SK-N-SH treated with all-trans-retinoic acid at 6 μM for 48 hours (cell line): ENCODE measurements around the gene IL17C.

Experiments
- ATAC-seq: fragments of 200-7000 bp; cut with Tn5 transposase; 3 replicates; pipeline ENCODE4 v1.9.1; 2020; ENCODE audit warnings: mild to moderate bottlenecking, moderate library complexity
- ARNTL ChIP-seq: fragments of 450-650 bp; formaldehyde crosslinking; IDR thresholded peaks from 2 replicates; pipeline ENCODE4 v1.5.0; 2020; ENCODE audit warnings: low read depth, mild to moderate bottlenecking, moderate library complexity, borderline replicate concordance
- BACH2 ChIP-seq: fragments of 250-450 bp; sonication (Bioruptor Pico); IDR thresholded peaks from 2 replicates; pipeline ENCODE4 v1.9.0; 2021; ENCODE audit warnings: mild to moderate bottlenecking, borderline replicate concordance
- CSRNP3 ChIP-seq: fragments of 250-450 bp; sonication (Bioruptor Pico); IDR thresholded peaks from 2 replicates; pipeline ENCODE4 v1.5.1; 2021; ENCODE audit warnings: mild to moderate bottlenecking, moderate library complexity
- GLIS3 ChIP-seq: fragments of 250-450 bp; sonication (Bioruptor Pico); IDR thresholded peaks from 2 replicates; pipeline ENCODE4 v1.5.0; 2020; ENCODE audit warnings: mild to moderate bottlenecking, moderate library complexity
- ISL1 ChIP-seq: fragments of 250-450 bp; sonication (Bioruptor Pico); IDR thresholded peaks from 2 replicates; pipeline ENCODE4 v2.1.2; 2022; ENCODE audit warnings: mild to moderate bottlenecking, moderate library complexity
- OSR1 ChIP-seq: fragments of 250-450 bp; sonication (Bioruptor Pico); IDR thresholded peaks from 2 replicates; pipeline ENCODE4 v1.8.0; 2022; ENCODE audit warnings: moderate library complexity, mild to moderate bottlenecking, inconsistent platforms
- POU6F1 ChIP-seq: fragments of 250-450 bp; sonication (Bioruptor Pico); IDR thresholded peaks from 2 replicates; pipeline ENCODE4 v1.8.0; 2021; ENCODE audit warnings: low read depth, mild to moderate bottlenecking, moderate library complexity, borderline replicate concordance
- PPARA ChIP-seq: fragments of 250-450 bp; sonication (Bioruptor Pico); IDR thresholded peaks from 2 replicates; pipeline ENCODE4 v1.5.0; 2020; ENCODE audit warnings: mild to moderate bottlenecking, borderline replicate concordance
- RARB ChIP-seq: fragments of 250-450 bp; sonication (Bioruptor Pico); IDR thresholded peaks from 2 replicates; pipeline ENCODE4 v1.8.0; 2021; ENCODE audit warnings: mild to moderate bottlenecking, moderate library complexity
- TCF4 ChIP-seq: fragments of 250-450 bp; sonication (Bioruptor Pico); IDR thresholded peaks from 2 replicates; pipeline ENCODE4 v1.8.0; 2021; ENCODE audit warnings: mild to moderate bottlenecking, moderate library complexity, borderline replicate concordance
- TSHZ2 ChIP-seq: fragments of 250-450 bp; sonication (Bioruptor Pico); IDR thresholded peaks from 2 replicates; pipeline ENCODE4 v1.5.0; 2020; ENCODE audit warnings: mild to moderate bottlenecking, moderate library complexity
- ZC3H10 ChIP-seq: fragments of 250-450 bp; sonication (Bioruptor Pico); IDR thresholded peaks from 2 replicates; pipeline ENCODE4 v1.5.1; 2021; ENCODE audit warnings: mild to moderate bottlenecking, moderate library complexity
- ZFP3 ChIP-seq: fragments of 250-450 bp; sonication (Bioruptor Pico); IDR thresholded peaks from 2 replicates; pipeline ENCODE4 v1.5.0; 2020; ENCODE audit warnings: mild to moderate bottlenecking, moderate library complexity
- ZFP30 ChIP-seq: fragments of 450-650 bp; formaldehyde crosslinking; IDR thresholded peaks from 2 replicates; pipeline ENCODE4 v1.5.0; 2022; ENCODE audit warnings: mild to moderate bottlenecking, moderate library complexity
- ZNF70 ChIP-seq: fragments of 450-650 bp; formaldehyde crosslinking; IDR thresholded peaks from 2 replicates; pipeline ENCODE4 v1.5.0; 2020; ENCODE audit warnings: mild to moderate bottlenecking, moderate library complexity
- ZNF8 ChIP-seq: fragments of 450-650 bp; formaldehyde crosslinking; IDR thresholded peaks from 2 replicates; pipeline ENCODE4 v1.5.0; 2020; ENCODE audit warnings: mild to moderate bottlenecking, moderate library complexity
- TF ChIP-seq, protein P1 (sequence below): fragments of 250-450 bp; sonication (Bioruptor Pico); IDR thresholded peaks from 2 replicates; pipeline ENCODE4 v1.8.0; 2020; ENCODE audit warnings: mild to moderate bottlenecking, moderate library complexity, borderline replicate concordance

IL17C gene

DNA sequence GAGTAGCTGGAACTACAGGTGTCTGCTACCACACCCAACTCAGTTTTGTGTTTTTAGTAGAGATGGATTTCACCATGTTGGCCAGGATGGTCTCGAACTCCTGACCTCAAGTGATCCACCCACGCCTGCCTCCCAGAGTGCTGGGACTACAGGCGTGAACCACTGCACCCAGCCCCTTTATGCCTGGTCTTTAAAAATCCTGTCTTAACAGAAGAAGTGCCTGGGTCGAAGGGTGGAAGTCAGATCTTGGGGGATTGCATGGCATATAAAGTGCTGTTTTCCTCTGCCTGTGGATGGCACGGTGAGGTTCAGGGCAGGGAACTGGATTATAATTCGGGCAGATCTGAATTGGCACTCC, 37.9 kb upstream of the IL17C start:
- ATAC-seq: no peak
- TF ChIP-seq ISL1 (CRISPR knock-in tag) (no peak), CSRNP3 (CRISPR knock-in tag) (no peak), ZC3H10 (CRISPR knock-in tag) (no peak), POU6F1 (no peak), RARB (CRISPR knock-in tag) (no peak), OSR1 (CRISPR knock-in tag) (no peak), ZFP30 (CRISPR knock-in tag) (no peak), BACH2 (CRISPR knock-in tag) (no peak), TCF4 (CRISPR knock-in tag) (no peak), TSHZ2 (CRISPR knock-in tag) (no peak), ZNF8 (no peak)
- TF ChIP-seq, protein P1, sequence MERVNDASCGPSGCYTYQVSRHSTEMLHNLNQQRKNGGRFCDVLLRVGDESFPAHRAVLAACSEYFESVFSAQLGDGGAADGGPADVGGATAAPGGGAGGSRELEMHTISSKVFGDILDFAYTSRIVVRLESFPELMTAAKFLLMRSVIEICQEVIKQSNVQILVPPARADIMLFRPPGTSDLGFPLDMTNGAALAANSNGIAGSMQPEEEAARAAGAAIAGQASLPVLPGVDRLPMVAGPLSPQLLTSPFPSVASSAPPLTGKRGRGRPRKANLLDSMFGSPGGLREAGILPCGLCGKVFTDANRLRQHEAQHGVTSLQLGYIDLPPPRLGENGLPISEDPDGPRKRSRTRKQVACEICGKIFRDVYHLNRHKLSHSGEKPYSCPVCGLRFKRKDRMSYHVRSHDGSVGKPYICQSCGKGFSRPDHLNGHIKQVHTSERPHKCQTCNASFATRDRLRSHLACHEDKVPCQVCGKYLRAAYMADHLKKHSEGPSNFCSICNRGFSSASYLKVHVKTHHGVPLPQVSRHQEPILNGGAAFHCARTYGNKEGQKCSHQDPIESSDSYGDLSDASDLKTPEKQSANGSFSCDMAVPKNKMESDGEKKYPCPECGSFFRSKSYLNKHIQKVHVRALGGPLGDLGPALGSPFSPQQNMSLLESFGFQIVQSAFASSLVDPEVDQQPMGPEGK (CRISPR knock-in tag): no peak
- TF ChIP-seq, all 23 proteins: peak for 0

DNA sequence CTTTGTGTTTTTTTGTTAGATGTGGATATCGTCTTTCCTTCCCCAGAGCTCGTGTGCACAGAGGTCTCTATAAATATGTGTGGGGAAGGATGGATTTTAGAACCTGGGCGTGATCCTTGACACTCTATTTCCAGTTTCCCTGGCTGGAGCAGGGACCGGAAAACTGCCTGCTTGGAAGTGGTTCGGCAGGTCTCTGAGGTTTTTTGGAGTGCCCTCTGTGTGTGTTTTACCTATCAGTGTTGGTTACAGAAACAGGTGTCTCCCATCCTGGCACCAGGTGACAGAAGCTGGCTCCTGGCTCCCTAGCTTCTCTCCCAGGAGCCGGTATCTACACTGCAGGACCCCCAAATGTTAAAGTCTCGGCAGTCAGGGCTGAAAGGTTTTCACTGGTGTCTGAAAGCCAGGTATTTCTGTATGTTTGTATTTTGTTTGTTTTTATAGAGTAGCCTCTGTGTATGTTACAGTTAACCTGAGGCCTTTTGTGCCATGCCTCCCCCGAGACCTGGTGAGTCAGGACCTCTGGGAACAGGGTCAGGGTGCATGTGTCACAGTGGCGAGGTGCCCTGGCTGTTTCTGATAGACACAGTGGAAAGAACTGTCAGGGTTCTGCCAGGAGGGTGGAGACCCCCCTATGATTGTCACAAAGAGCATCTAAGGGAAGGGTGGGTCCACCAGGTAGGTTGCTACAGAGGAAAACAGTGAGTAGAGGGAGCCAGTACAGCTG, 36.9 kb upstream of the IL17C start:
- TF ChIP-seq POU6F1 (no peak), ZC3H10 (CRISPR knock-in tag) (no peak), CSRNP3 (CRISPR knock-in tag) (no peak), ZFP3 (no peak), GLIS3 (CRISPR knock-in tag) (no peak), OSR1 (CRISPR knock-in tag) (no peak), TSHZ2 (CRISPR knock-in tag) (no peak), ARNTL (CRISPR knock-in tag) (no peak), ZFP30 (CRISPR knock-in tag) (no peak), ZNF70 (CRISPR knock-in tag) (no peak), BACH2 (CRISPR knock-in tag) (no peak), ISL1 (CRISPR knock-in tag) (no peak), RARB (CRISPR knock-in tag) (no peak), PPARA (CRISPR knock-in tag) (no peak)
- TF ChIP-seq, protein P1 (CRISPR knock-in tag): no peak
- no peak for ATAC-seq
